Thoracic aorta (tissue), 2 donors: ENCODE results near the gene KY. TPM values are rescaled to one million over a fixed set of nuclear protein-coding genes. Genes with fewer than 3 reads are reported as not detected.
"Not testable (repeated sequence)": the region's sequence is repeated elsewhere in the genome, so short reads cannot be mapped to it uniquely, and the experiment has no call there.

Experiments
- ATAC-seq: fragments of 150-250 bp; one replicate; pipeline ENCODE4 v1.8.0; 2017; ENCODE audit warnings: low read depth; ENCODE audit not compliant: insufficient number of reproducible peaks, low FRiP score
- DNase-seq: peaks from one replicate; pipeline ENCODE4 v3.0.0-alpha.2; 2020; ENCODE audit warnings: low spot score
- H3K27ac ChIP-seq, 2 donors: fragments of 200-600 bp; sonication (generic); 1 replicate in 1 of 2; 2 replicates in 1 of 2; pipeline ENCODE4 v1.5.1; 2016; ENCODE audit warnings: mild to moderate bottlenecking in 2 of 2, moderate library complexity in 2 of 2
- H3K27me3 ChIP-seq: fragments of 200-600 bp; sonication (generic); replicated peaks from 2 replicates; pipeline ENCODE4 v1.6.0; 2016; ENCODE audit warnings: mild to moderate bottlenecking; ENCODE audit not compliant: insufficient read depth
- H3K36me3 ChIP-seq: fragments of 200-600 bp; sonication (generic); one replicate; pipeline ENCODE4 v1.5.1; 2016
- H3K4me1 ChIP-seq, 2 donors: fragments of 200-600 bp; sonication (generic); 1 replicate in 1 of 2; 2 replicates in 1 of 2; pipeline versions ENCODE4 v1.5.1 to v1.6.0; 2016; ENCODE audit warnings: low read depth in 2 of 2, mild to moderate bottlenecking in 1 of 2; ENCODE audit not compliant: control insufficient read depth in 1 of 2
- H3K4me3 ChIP-seq: fragments of 200-600 bp; sonication (generic); 2 replicates; pipeline ENCODE4 v1.5.1; 2016; ENCODE audit warnings: mild to moderate bottlenecking
- H3K9me3 ChIP-seq: fragments of 200-600 bp; sonication (generic); 2 replicates; pipeline ENCODE4 v1.5.1; 2016
- total RNA-seq, 2 donors: library from RNA; depleted of rRNA; stranded (reverse); fragments of >200 nt; gene quantifications; one replicate each; pipeline versions ENCODE4 v1.1.0 to v1.2.3, GENCODE V29; 2016
- TF ChIP-seq, protein P1 (sequence below): fragments of 200-600 bp; sonication (generic); IDR thresholded peaks from one replicate; pipeline ENCODE4 v1.5.1; 2019; ENCODE audit warnings: antibody characterized with exemption

The KY gene
- total RNA-seq, 2 donors from 2014 or later: 1.3 to 2.6 TPM

DNA sequence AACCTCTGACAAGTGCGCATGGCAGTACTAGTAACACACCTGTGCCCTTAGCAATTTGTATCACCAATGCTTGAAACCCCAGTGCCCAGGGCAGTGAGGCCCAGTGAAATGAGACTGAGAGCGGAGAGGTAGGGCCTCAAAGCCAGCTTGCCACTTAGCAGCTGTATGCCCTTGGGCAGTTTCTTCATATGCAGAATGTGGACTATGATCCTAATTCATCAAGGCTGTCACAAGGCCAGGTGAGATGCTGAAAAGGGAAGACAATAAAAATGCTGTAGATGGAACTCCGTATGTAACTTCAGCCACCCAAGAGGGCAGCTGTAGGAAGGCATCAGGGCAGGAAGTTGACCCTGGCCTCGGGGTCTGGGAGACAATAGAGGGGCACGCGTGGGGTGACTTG, 74.4 kb downstream of the KY start:
- H3K4me1 ChIP-seq: no peaks in the 10 kb centered on the region
- ATAC-seq (no peak), DNase-seq (no peak)
- H3K27me3 ChIP-seq: no peaks in the 10 kb centered on the region
- H3K4me3 ChIP-seq: no peak overlapping the region
- no peaks in the 10 kb centered on the region for H3K9me3 ChIP-seq
- H3K27ac ChIP-seq: no peak overlapping the region
- no peaks in the 10 kb centered on the region for H3K36me3 ChIP-seq
- TF ChIP-seq, protein P1, sequence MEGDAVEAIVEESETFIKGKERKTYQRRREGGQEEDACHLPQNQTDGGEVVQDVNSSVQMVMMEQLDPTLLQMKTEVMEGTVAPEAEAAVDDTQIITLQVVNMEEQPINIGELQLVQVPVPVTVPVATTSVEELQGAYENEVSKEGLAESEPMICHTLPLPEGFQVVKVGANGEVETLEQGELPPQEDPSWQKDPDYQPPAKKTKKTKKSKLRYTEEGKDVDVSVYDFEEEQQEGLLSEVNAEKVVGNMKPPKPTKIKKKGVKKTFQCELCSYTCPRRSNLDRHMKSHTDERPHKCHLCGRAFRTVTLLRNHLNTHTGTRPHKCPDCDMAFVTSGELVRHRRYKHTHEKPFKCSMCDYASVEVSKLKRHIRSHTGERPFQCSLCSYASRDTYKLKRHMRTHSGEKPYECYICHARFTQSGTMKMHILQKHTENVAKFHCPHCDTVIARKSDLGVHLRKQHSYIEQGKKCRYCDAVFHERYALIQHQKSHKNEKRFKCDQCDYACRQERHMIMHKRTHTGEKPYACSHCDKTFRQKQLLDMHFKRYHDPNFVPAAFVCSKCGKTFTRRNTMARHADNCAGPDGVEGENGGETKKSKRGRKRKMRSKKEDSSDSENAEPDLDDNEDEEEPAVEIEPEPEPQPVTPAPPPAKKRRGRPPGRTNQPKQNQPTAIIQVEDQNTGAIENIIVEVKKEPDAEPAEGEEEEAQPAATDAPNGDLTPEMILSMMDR: no peak

DNA sequence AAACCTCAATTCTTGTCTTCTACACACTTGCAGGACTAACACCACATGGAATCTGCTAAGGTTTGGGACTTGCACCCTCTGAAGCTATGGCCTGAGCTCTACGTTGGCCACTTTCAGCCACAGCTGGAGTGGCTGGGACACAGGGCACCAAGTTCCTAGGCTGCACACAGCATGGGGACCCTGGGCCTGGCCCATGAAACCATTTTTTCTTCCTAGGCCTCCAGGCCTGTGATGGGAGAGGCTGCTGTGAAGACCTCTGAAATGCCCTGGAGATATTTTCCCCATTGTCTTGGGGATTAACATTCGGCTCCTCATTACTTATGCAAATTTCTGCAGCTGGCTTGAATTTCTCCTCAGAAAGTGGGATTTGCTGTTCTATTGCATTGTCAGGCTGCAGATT, 80.9 kb downstream of the KY start:
- not testable (repeated sequence) for H3K4me3 ChIP-seq, H3K27me3 ChIP-seq, H3K27ac ChIP-seq, H3K36me3 ChIP-seq, H3K4me1 ChIP-seq, DNase-seq, H3K9me3 ChIP-seq, ATAC-seq

DNA sequence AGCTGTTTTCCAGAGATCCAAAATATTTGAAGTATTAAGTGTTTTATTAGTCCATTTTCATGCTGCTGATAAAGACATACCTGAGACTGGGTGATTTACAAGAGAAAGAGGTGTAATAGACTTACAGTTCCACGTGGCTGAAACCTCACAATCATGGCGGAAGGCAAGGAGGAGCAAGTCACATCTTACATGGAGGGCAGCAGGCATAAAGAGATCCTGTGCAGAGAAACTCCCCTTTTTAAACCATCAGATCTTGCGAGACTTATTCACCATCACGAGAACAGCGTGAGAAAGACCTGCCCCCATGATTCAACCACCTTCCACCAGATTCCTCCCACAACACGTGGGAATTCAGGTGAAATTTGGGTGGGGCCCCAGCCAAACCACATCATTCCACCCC, 82.0 kb downstream of the KY start:
- Histone ChIP-seq H3K4me1 (no peaks in the 10 kb centered on the region), H3K9me3 (no peaks in the 10 kb centered on the region), H3K27me3 (no peaks in the 10 kb centered on the region), H3K36me3 (no peaks in the 10 kb centered on the region), H3K4me3 (no peak overlapping the region), H3K27ac (no peak overlapping the region)
- TF ChIP-seq, protein P1: no peak
- DNase-seq: no peak
- ATAC-seq: no peak

DNA sequence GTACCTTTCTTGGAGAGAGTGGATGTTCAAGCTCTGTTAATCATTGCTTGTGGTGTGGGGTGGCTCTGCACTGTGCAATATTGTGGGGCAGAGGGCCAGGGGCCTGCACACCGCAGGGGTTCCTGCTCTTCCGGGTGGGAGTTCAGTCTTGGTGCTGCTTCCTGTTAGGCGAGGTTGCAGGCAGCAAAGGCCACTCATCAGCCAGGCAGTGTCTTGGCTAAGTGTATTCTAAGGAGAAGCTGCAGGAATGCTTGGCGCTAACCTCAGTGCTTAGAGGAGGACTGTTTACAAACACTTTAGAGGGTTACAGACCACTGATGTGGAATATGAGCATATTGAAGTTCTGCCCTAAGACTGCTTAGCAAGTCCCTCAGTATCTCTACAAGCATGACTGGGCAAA, 83.2 kb downstream of the KY start:
- Histone ChIP-seq H3K4me3 (no peak overlapping the region), H3K4me1 (no peaks in the 10 kb centered on the region), H3K27ac (no peak overlapping the region), H3K9me3 (no peaks in the 10 kb centered on the region), H3K27me3 (no peaks in the 10 kb centered on the region), H3K36me3 (no peaks in the 10 kb centered on the region)
- TF ChIP-seq, protein P1: no peak
- ATAC-seq: no peak
- no peak for DNase-seq

DNA sequence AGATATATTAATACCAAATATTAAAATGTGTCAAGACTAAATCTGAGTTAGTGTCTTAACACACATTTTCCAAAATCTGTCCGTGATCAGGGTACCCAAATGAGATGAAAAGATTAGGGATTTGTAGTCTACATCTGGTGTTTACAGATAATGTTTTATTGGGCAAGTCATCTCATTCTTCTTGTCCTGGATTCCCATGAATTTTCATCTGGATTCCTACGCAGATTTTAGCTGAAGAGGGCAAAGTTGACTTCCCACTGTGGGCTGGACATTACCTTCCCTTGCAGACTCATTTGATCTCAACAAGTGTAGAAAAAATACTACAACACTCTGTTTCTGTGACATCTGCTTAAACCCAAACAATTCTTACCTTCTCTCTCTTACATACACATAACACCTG, 85.8 kb downstream of the KY start:
- no peak for ATAC-seq
- H3K36me3 ChIP-seq: peaks cover 7% of the 10 kb centered on the region
- H3K9me3 ChIP-seq: no peaks in the 10 kb centered on the region
- DNase-seq: no peak
- no peaks in the 10 kb centered on the region for H3K27me3 ChIP-seq
- no peak overlapping the region for H3K27ac ChIP-seq
- no peak overlapping the region for H3K4me3 ChIP-seq
- TF ChIP-seq, protein P1: no peak
- H3K4me1 ChIP-seq: no peaks in the 10 kb centered on the region

DNA sequence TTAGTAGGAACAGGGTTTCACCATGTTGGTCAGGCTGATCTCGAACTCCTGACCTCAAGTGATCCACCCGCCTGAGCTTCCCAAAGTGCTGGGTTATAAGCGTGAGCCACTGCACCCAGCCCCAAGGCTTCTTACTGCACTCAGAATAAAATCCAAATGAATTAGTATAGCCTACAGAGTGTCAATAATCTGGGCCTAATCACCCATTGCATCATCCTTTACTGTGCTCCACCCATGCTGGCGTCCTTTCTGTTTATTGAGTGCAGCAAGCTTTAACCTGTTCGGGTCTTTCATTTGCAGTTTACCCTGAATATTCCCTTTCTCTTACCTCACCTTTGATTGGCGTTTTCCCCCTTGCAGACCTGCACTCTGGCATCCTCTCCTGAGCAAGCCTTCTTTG, 87.2 kb downstream of the KY start:
- TF ChIP-seq, protein P1: no peak
- Histone ChIP-seq H3K36me3 (peaks cover 7% of the 10 kb centered on the region), H3K9me3 (no peaks in the 10 kb centered on the region), H3K27ac (no peak overlapping the region), H3K4me1 (no peaks in the 10 kb centered on the region), H3K27me3 (no peaks in the 10 kb centered on the region), H3K4me3 (no peak overlapping the region)
- DNase-seq (no peak), ATAC-seq (no peak)
